GM23248 (cell line): Measurements from ENCODE around the gene NEK10. TPM values are rescaled to one million over a fixed set of nuclear protein-coding genes. Genes with fewer than 3 reads are reported as not detected.
A peak's percentile ranks its signal among the peaks of the same experiment; 100 is the strongest.

Source experiments
- DNase-seq: peaks from one replicate; pipeline ENCODE4 v3.0.0-alpha.2; 2015
- H2AFZ ChIP-seq: fragments of 200-600 bp; sonication (generic); 2 replicates; pipeline ENCODE4 v1.6.1; 2016; ENCODE audit warnings: antibody characterized with exemption
- H3F3A ChIP-seq: fragments of 200-600 bp; sonication (generic); 2 replicates; pipeline ENCODE4 v1.6.1; 2016; ENCODE audit warnings: mild to moderate bottlenecking, antibody characterized with exemption, mixed run types; ENCODE audit not compliant: insufficient read depth
- H3K27ac ChIP-seq: fragments of 200-600 bp; sonication (generic); 2 replicates; pipeline ENCODE4 v1.5.1; 2016; ENCODE audit warnings: mild to moderate bottlenecking
- H3K27me3 ChIP-seq: fragments of 200-600 bp; sonication (generic); replicated peaks from 2 replicates; pipeline ENCODE4 v1.6.1; 2016; ENCODE audit warnings: mild to moderate bottlenecking; ENCODE audit not compliant: insufficient read depth
- H3K36me3 ChIP-seq: fragments of 200-600 bp; sonication (generic); 2 replicates; pipeline ENCODE4 v1.6.1; 2016; ENCODE audit warnings: low read depth, mild to moderate bottlenecking
- H3K4me1 ChIP-seq: fragments of 200-600 bp; sonication (generic); 2 replicates; pipeline ENCODE4 v1.6.1; 2016; ENCODE audit warnings: mild to moderate bottlenecking; ENCODE audit not compliant: insufficient read depth
- H3K4me2 ChIP-seq: fragments of 200-600 bp; sonication (generic); one replicate; pipeline ENCODE4 v1.6.1; 2016; ENCODE audit warnings: mild to moderate bottlenecking; ENCODE audit not compliant: unreplicated experiment
- H3K4me3 ChIP-seq: fragments of 200-600 bp; sonication (generic); 2 replicates; pipeline ENCODE4 v1.5.1; 2016; ENCODE audit warnings: mild to moderate bottlenecking
- H3K79me2 ChIP-seq: fragments of 200-600 bp; sonication (generic); 2 replicates; pipeline ENCODE4 v1.6.1; 2016; ENCODE audit warnings: mild to moderate bottlenecking; ENCODE audit not compliant: insufficient read depth
- H3K9ac ChIP-seq: fragments of 200-600 bp; sonication (generic); 2 replicates; pipeline ENCODE4 v1.6.1; 2016; ENCODE audit warnings: mild to moderate bottlenecking
- H3K9me2 ChIP-seq: fragments of 200-600 bp; sonication (generic); 2 replicates; pipeline ENCODE4 v1.6.1; 2016; ENCODE audit warnings: mixed run types, mild to moderate bottlenecking, moderate library complexity; ENCODE audit not compliant: insufficient read depth
- H3K9me3 ChIP-seq: fragments of 200-600 bp; sonication (generic); one replicate; pipeline ENCODE4 v1.6.1; 2017; ENCODE audit warnings: low read depth
- H4K20me1 ChIP-seq: fragments of 200-600 bp; sonication (generic); 2 replicates; pipeline ENCODE4 v1.6.0; 2016; ENCODE audit not compliant: insufficient read depth
- EZH2 ChIP-seq: fragments of 200-600 bp; sonication (generic); IDR thresholded peaks from 2 replicates; pipeline ENCODE4 v1.6.1; 2018; ENCODE audit warnings: antibody characterized with exemption, mild to moderate bottlenecking; ENCODE audit not compliant: insufficient read depth, poor library complexity, severe bottlenecking
- EZH2phosphoT487 ChIP-seq: fragments of 200-600 bp; sonication (generic); IDR thresholded peaks from 2 replicates; pipeline ENCODE4 v1.6.1; 2018; ENCODE audit warnings: antibody characterized with exemption, moderate library complexity, mild to moderate bottlenecking, low read depth; ENCODE audit not compliant: insufficient read depth
- WGBS, 2 experiments: methylation state at CpG; one replicate each; pipeline ENCODE4 v1.1.6; 2015 to 2017; ENCODE audit warnings: low lambda C conversion rate in 2 of 2, low coverage in 1 of 2; ENCODE audit errors: missing lambda C conversion rate in 2 of 2; 5-methylcytosine and 5-hydroxymethylcytosine counted together
- in situ Hi-C: fragments of 300-500 bp; cut with MboI; formaldehyde crosslinking; loops from 2 replicates; pipeline ENCODE4 v1.15.0; 2020
- polyA plus RNA-seq: library from polyadenylated mRNA; unstranded; fragments of >200 nt; fragmentation: Nextera tagmentation; extraction: Ambion mirVana; gene quantifications from 2 replicates; pipeline ENCODE4 v1.2.1, GENCODE V29; 2016
- total RNA-seq: library from RNA; depleted of rRNA; stranded (reverse); fragments of >200 nt; shearing (Covaris generic); gene quantifications from 2 replicates; pipeline ENCODE4 v1.2.3, GENCODE V29; 2014

Gene NEK10
- total and polyA plus RNA-seq, 2 experiments from 2014 or later, result 3.2 to 7.6 TPM

GRCh38 chr3:27354588-27355203, 14.5 kb downstream of the NEK10 start:
- Histone ChIP-seq H3K36me3 (no peaks in the 10 kb centered on the region; the same call in 1 of the 2 replicates), H3K9me2 (no peaks in the 10 kb centered on the region), H3F3A (peaks cover 42% of the 10 kb centered on the region), H3K9ac (no peak overlapping the region), H3K27ac (no peak overlapping the region), H3K79me2 (no peaks in the 10 kb centered on the region), H3K27me3 (no peaks in the 10 kb centered on the region), H3K4me3 (no peak overlapping the region), H3K9me3 (no peaks in the 10 kb centered on the region), H2AFZ (no peak overlapping the region), H4K20me1 (no peaks in the 10 kb centered on the region), H3K4me2 (no peak overlapping the region), H3K4me1 (peaks cover 21% of the 10 kb centered on the region)
- WGBS, 2 experiments, result 63 to 70% methylated on average over 4 of the region's 4 CpGs
- no peak for TF ChIP-seq EZH2
- TF ChIP-seq EZH2phosphoT487, result no peak
- DNase-seq, result no peak
- in situ Hi-C loops, result no loop called here

DNA sequence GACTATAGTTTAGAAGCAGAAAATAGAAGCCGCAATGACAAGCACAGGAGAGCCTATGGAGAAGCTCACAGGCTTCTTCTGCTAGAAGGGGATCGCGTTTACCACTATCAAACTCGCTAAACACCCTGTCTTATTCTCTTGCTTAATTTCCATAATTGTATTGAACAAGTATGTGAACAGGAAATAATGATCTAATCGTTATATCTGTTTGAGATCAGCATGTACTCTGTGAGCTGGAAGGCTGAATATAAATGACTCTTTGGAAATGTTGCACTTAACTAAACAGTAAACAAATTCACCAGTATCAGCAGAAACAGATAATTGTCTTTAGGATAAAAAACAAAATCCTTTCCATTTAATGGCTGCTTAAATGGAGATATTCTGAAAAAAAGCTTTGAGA, 15.0 kb downstream of the NEK10 start:
- 63 to 68% methylated on average over 5 of the region's 5 CpGs for WGBS, 2 experiments
- H3K36me3 ChIP-seq, result no peaks in the 10 kb centered on the region; the same call in 1 of the 2 replicates
- no peak for TF ChIP-seq EZH2
- no peak for TF ChIP-seq EZH2phosphoT487
- no peaks in the 10 kb centered on the region for H3K27me3 ChIP-seq
- DNase-seq, result no peak
- H2AFZ ChIP-seq, result no peak overlapping the region
- H3K79me2 ChIP-seq, result no peaks in the 10 kb centered on the region
- peaks cover 39% of the 10 kb centered on the region; the same call in 1 of the 2 replicates for H3F3A ChIP-seq
- no peak overlapping the region for H3K9ac ChIP-seq
- in situ Hi-C loops, result no loop called here
- no peaks in the 10 kb centered on the region for H3K9me2 ChIP-seq
- peaks cover 21% of the 10 kb centered on the region for H3K4me1 ChIP-seq
- no peak overlapping the region for H3K4me2 ChIP-seq
- H3K9me3 ChIP-seq, result no peaks in the 10 kb centered on the region
- H3K27ac ChIP-seq, result no peak overlapping the region
- no peaks in the 10 kb centered on the region for H4K20me1 ChIP-seq
- H3K4me3 ChIP-seq, result no peak overlapping the region

- H3K9me2 ChIP-seq, result no peaks in the 10 kb centered on the region
- no peak overlapping the region for H3K27ac ChIP-seq
- WGBS, 2 experiments, result 8 to 11% methylated on average over 1 of the region's 1 CpG
- no peak overlapping the region for H2AFZ ChIP-seq
- H4K20me1 ChIP-seq, result no peaks in the 10 kb centered on the region
- H3K36me3 ChIP-seq, result no peaks in the 10 kb centered on the region; the same call in 1 of the 2 replicates
- H3K9me3 ChIP-seq, result no peaks in the 10 kb centered on the region
- TF ChIP-seq EZH2phosphoT487 (no peak), EZH2 (no peak)
- no peaks in the 10 kb centered on the region for H3K27me3 ChIP-seq
- no peak overlapping the region for H3K9ac ChIP-seq
- in situ Hi-C loops, result no loop called here
- H3K4me2 ChIP-seq, result peak overlapping the region; percentile 19
- no peak overlapping the region for H3K4me3 ChIP-seq
- peaks cover 21% of the 10 kb centered on the region for H3K4me1 ChIP-seq
- peak; percentile 48 for DNase-seq
- H3F3A ChIP-seq, result peaks cover 31% of the 10 kb centered on the region; the same call in 1 of the 2 replicates
- no peaks in the 10 kb centered on the region for H3K79me2 ChIP-seq
Observed at GRCh38 chr3:27353221-27353620, 16.0 kb downstream of the NEK10 start.

- 76 to 83% methylated on average over 3 of the region's 3 CpGs for WGBS, 2 experiments
Observed at GRCh38 chr3:27352047-27352446, 17.1 kb downstream of the NEK10 start.

More at GRCh38 chr3:27352047-27352446, 17.1 kb downstream of the NEK10 start:
- DNase-seq, result no peak
- Histone ChIP-seq H4K20me1 (no peaks in the 10 kb centered on the region), H3F3A (peaks cover 25% of the 10 kb centered on the region; the same call in 1 of the 2 replicates), H3K9me3 (no peaks in the 10 kb centered on the region), H3K4me1 (peaks cover 21% of the 10 kb centered on the region), H3K9me2 (no peaks in the 10 kb centered on the region), H3K9ac (no peak overlapping the region), H3K4me3 (no peak overlapping the region), H2AFZ (no peak overlapping the region), H3K36me3 (no peaks in the 10 kb centered on the region; the same call in 1 of the 2 replicates), H3K4me2 (no peak overlapping the region), H3K79me2 (no peaks in the 10 kb centered on the region), H3K27ac (no peak overlapping the region), H3K27me3 (no peaks in the 10 kb centered on the region)
- in situ Hi-C loops, result no loop called here
- TF ChIP-seq EZH2, result no peak
- TF ChIP-seq EZH2phosphoT487, result no peak
